Fibroblast of villous mesenchyme (primary cell): ENCODE measurements around the gene TIE1. TPM values are rescaled to one million over a fixed set of nuclear protein-coding genes. Genes with fewer than 3 reads are reported as not detected.

ENCODE experiments used
- DNase-seq: peaks from one replicate; pipeline ENCODE4 v3.0.0-alpha.2; 2010; ENCODE audit warnings: low read depth
- H3K4me3 ChIP-seq: 2 replicates; pipeline ENCODE4 v1.5.1; 2011; ENCODE audit warnings: low read depth, mild to moderate bottlenecking, low read length
- CTCF ChIP-seq: IDR thresholded peaks from 2 replicates; pipeline ENCODE4 v1.5.1; 2012; ENCODE audit warnings: low read depth, mild to moderate bottlenecking, low read length; ENCODE audit not compliant: insufficient read depth
- total RNA-seq: library from RNA; depleted of rRNA; stranded (reverse); fragments of >200 nt; gene quantifications from 2 replicates; pipeline ENCODE4 v1.2.3, GENCODE V29; 2012

TIE1 gene
- total RNA-seq, 1 donor: under 0.01 TPM

- DNase-seq: no peak
- no peak overlapping the region for H3K4me3 ChIP-seq
- TF ChIP-seq CTCF: peak; percentile 11
Measured at GRCh38 chr1:43316738-43317520, 16.1 kb downstream of the TIE1 start.

DNA sequence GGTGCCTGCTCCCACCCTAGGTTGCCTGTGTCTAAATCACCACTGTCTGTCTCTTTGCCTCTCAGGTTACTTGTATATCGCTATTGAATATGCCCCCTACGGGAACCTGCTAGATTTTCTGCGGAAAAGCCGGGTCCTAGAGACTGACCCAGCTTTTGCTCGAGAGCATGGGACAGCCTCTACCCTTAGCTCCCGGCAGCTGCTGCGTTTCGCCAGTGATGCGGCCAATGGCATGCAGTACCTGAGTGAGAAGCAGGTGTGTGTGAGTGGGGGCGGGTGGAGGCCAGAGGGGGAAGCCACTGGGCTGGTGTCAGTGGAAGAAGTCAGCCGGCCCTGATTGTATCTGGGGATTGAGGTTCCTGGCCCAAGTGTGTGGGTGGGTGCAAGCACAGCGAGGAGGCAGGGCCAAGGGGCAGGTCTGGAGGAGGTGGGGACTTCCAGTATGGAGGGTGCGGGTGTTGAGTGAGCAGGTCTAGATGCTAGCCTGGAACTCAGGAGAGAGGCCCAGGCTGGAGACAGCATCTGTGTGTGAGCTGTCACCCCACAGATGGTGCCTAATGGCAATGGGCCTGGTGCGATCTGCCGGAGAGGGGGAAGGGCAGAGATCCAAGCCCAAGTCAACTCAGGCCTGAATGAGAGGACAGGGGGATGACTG is 17.2 kb downstream of the TIE1 start:
- no peak overlapping the region for H3K4me3 ChIP-seq
- TF ChIP-seq CTCF: no peak
- DNase-seq: no peak

DNA sequence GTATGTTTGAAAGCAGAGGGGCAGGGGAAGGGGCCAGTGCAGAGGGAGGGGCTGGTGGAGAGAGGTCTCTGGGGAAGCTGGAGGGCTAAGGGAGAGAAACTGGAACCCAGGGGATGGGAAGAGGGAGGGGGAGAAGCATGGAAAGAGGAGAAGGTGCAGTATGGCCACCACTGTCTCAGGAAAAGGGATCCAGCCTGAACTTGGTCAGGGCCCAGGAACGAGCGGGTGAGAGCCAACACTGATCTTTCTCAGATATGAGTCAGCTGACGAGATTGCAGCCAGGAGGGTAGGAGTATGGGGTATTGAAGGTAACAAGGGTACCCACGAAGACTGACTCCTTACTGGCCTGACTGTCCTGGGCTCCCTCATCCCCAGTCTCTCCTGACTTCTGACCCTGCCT is 18.0 kb downstream of the TIE1 start:
- no peak for TF ChIP-seq CTCF
- no peak for DNase-seq
- no peak overlapping the region for H3K4me3 ChIP-seq

DNA sequence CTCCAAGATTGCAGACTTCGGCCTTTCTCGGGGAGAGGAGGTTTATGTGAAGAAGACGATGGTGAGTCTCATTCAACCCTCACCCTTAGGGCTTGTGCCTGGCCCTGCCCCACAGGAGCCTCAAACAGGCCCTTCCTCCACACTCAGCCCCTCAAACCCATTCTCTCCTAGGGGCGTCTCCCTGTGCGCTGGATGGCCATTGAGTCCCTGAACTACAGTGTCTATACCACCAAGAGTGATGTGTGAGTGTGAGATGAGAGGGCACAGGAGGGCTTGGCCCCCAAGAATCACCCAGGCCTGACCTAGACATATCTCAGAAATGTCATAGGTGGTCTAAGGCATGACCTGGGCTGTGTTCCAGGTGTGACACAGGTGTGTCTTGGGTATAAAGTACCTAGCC is 18.5 kb downstream of the TIE1 start:
- no peak for DNase-seq
- no peak overlapping the region for H3K4me3 ChIP-seq
- no peak for TF ChIP-seq CTCF

DNA sequence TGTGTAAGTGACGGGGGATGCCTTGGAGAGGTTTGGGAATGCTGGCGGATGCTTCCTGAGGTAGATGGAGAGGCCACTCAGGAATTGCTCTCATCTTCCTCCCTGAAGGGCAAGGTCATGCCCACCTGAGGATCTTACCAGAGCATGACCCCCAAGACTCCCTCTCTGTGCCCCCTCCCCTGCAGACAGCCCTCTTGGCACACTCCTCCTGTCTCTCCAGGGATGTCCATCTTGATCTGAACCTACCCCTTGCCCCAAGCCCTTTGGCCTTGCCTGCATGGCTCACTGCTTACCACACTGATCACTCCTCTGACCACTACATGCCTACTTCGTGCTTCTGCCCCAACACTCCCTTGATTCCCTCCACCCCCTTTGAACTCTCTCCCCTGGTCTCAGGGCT is 19.0 kb downstream of the TIE1 start:
- no peak for TF ChIP-seq CTCF
- no peak overlapping the region for H3K4me3 ChIP-seq
- DNase-seq: no peak

DNA sequence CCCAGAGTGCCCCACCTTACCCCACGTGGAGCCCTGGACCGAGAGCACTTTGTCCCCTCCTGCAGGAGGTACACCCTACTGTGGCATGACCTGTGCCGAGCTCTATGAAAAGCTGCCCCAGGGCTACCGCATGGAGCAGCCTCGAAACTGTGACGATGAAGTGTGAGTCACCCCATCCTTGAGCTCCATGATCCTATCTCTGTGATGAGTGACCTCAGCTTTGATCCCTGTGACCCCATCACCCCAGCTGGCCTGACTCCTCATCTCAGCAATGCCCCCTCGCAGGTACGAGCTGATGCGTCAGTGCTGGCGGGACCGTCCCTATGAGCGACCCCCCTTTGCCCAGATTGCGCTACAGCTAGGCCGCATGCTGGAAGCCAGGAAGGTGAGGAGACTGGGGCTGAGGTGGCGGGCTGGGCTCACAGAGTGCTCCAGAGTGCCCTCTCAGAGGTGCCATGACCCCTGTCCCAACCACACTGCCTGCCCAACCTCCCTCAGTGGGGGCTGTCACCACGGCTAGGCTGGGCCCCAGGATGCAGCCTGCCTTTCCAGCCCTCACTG is 20.6 kb downstream of the TIE1 start:
- no peak for TF ChIP-seq CTCF
- no peak for DNase-seq
- no peak overlapping the region for H3K4me3 ChIP-seq
